Kidney (tissue), 14 donors: ENCODE results near the gene SIVA1. TPM values are rescaled to one million over a fixed set of nuclear protein-coding genes. Genes with fewer than 3 reads are reported as not detected.
"Not testable (repeated sequence)": the region's sequence is repeated elsewhere in the genome, so short reads cannot be mapped to it uniquely, and the experiment has no call there.

Experiments used
- DNase-seq, 5 donors: peaks; one replicate each; pipeline ENCODE4 v3.0.0-alpha.2; 2013 to 2020
- FAIRE-seq: peaks from 2 replicates; lab custom pipeline; 2012; peaks lifted over from hg19 to GRCh38; lab: Jason Lieb, UNC
- H3K27ac ChIP-seq, 2 donors: one replicate each; pipeline ENCODE4 v1.7.0; 2013; ENCODE audit warnings: low read depth in 2 of 2, low read length in 2 of 2, inconsistent platforms in 1 of 2
- H3K27me3 ChIP-seq: one replicate; pipeline ENCODE4 v1.7.1; 2013; ENCODE audit warnings: low read length, inconsistent platforms; ENCODE audit not compliant: control insufficient read depth, insufficient read depth
- H3K36me3 ChIP-seq, 3 donors: one replicate each; pipeline versions ENCODE4 v1.7.0 to v1.7.1; 2013; ENCODE audit warnings: low read length in 3 of 3, control low read depth in 1 of 3, inconsistent platforms in 1 of 3; ENCODE audit not compliant: insufficient read depth in 3 of 3, control insufficient read depth in 2 of 3
- H3K4me1 ChIP-seq, 3 donors: one replicate each; pipeline versions ENCODE4 v1.7.0 to v1.7.1; 2013; ENCODE audit warnings: low read length in 3 of 3, inconsistent platforms in 1 of 3, low read depth in 1 of 3; ENCODE audit not compliant: control insufficient read depth in 2 of 3, insufficient read depth in 2 of 3
- H3K4me3 ChIP-seq, 3 donors: one replicate each; pipeline versions ENCODE4 v1.7.0 to v1.8.1; 2013; ENCODE audit warnings: low read length in 3 of 3, control low read depth in 1 of 3, inconsistent platforms in 1 of 3
- H3K9ac ChIP-seq, 3 donors: one replicate each; pipeline versions ENCODE4 v1.7.0 to v1.7.1; 2013; ENCODE audit warnings: low read length in 3 of 3, control low read depth in 1 of 3, inconsistent platforms in 1 of 3
- H3K9me3 ChIP-seq, 3 donors: one replicate each; pipeline versions ENCODE4 v1.7.0 to v1.7.1; 2013; ENCODE audit warnings: low read length in 3 of 3, control low read depth in 1 of 3, inconsistent platforms in 1 of 3; ENCODE audit not compliant: control insufficient read depth in 2 of 3, insufficient read depth in 1 of 3
- CTCF ChIP-seq: IDR thresholded peaks from 3 replicates; pipeline ENCODE4 v1.5.1; 2012; ENCODE audit warnings: mild to moderate bottlenecking, moderate library complexity, borderline replicate concordance; ENCODE audit not compliant: insufficient read depth; ENCODE audit errors: extremely low read depth
- intact Hi-C: fragments of 100-400 bp; cut with DNase I; formaldehyde crosslinking; loops from one replicate; pipeline ENCODE4 v1.11.1; 2022
- polyA plus RNA-seq: library from polyadenylated mRNA; stranded (reverse); fragments of 350-450 nt; fragmentation: Illumina TruSeq; extraction: RNeasy Lipid Tissue Mini Kit (QIAGEN cat#74804); gene quantifications from one replicate; pipeline ENCODE4 v1.2.3, GENCODE V29; 2014; ENCODE audit warnings: low read depth, low replicate concordance; ENCODE audit not compliant: insufficient read depth
- total RNA-seq: library from RNA; stranded (reverse); fragmentation: NEBNext Ultra II Directional; extraction: Animal tissue kit (Norgen Biotek cat#: 25700); gene quantifications from one replicate; pipeline ENCODE4 v1.2.1, GENCODE V29; 2021
- donor health status: control.
- donor health status: control.
- donor health status: control.
- donor health status: control.
- donor health status: control.
- donor health status: DM: yes; HTN: yes; CAD: no.
- donor health status: Normal renal cell carcinoma (clear cell type).

The SIVA1 gene
- total and polyA plus RNA-seq, 2 donors from 2014 or later = 65.7 to 124 TPM

DNA sequence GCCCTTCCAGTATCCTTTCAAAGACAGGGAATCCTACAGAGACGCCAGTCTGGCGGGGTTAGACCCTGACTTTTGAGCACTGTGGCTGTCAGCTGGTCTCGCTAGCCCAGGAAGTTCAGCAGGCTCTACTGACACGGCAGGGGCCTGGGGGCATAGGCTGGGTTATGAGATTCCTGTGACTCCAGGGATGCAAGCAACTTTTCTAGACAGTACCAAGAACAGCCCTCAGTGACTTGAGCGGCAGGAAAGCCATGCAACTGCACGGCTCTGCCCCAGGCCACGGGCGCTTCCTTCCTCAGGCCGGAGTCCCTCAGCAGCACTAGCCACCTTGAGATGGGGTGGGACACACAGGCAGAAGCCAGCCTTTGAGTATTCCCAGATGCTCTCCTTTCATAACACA, 5.1 kb upstream of the SIVA1 start:
- H3K4me3 ChIP-seq = no peak overlapping the region
- H3K27me3 ChIP-seq = no peaks in the 10 kb centered on the region
- TF ChIP-seq CTCF = no peak
- peak in 3 of 5 donors; percentile 27 to 59 (median 38) for DNase-seq
- no peak overlapping the region for H3K27ac ChIP-seq
- no peak overlapping the region for H3K9ac ChIP-seq
- peaks cover 0 to 11% (median 6%) of the 10 kb centered on the region in 3 donors for H3K36me3 ChIP-seq
- intact Hi-C loops = no loop called here
- H3K9me3 ChIP-seq = no peaks in the 10 kb centered on the region
- no peak for FAIRE-seq
- H3K4me1 ChIP-seq = peaks cover 3 to 17% (median 7%) of the 10 kb centered on the region in 3 donors

DNA sequence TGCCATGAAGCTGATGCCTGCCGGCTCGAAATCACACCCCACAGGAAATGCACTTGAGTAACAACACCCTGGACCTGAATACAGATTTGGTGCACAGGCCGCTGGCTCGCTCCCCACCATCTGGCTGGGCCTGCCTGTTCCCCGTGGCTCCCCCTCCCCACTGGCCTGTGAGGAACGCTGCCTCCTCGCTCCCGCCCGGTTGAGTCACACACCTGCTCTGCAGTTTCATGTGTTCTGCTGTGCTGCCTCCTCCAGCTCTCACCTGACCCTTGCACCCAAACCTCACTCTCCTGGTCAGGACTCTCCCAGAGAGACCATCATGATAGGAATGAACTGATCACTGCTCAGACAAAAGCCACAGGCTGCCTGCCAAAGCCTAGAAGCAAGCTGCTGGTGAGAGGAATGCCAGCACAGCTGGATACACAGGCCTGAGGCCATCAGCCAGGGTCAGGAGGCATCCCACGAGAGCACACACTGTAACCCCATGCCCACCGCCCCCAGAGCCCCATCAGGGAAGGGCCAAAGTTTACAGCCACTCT, 3.8 kb upstream of the SIVA1 start:
- H3K4me3 ChIP-seq = no peak overlapping the region

DNA sequence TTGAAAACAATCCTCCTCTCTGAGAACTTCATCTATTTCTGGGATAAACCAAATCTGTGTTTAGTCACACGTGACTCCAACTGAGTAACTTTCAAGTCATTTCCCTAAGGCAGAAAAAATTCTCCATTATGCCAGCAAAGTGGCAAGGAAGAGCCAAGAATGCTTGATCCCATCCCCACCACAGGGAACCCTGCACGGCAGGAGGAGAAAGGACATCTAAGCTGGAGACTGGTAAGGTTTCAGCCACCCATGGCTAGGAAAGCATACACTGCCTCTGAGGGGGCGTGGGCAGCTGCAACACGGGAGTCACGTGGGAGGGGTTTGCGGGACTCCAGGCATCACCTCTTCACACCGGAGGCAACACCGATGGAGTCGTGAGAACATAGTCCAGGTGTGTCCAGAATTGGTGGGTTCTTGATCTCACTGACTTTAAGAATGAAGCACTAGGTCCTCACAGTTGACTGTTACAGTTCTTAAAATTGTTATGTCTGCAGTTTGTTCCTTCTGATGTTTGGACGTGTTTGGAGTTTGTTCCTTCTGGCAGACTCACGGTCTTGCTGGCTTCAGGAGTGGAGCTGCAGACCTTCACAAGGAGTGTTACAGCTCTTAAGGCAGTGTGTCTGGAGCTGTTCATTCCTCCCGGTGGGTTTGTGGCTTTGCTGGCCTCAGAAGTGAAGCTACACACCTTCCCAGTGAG, 2.7 kb upstream of the SIVA1 start:
- Histone ChIP-seq H3K9me3 (no peaks in the 10 kb centered on the region), H3K27me3 (no peaks in the 10 kb centered on the region), H3K4me3 (no peak overlapping the region), H3K27ac (peak overlapping the region in 1 of 2 donors; percentile 15), H3K4me1 (peaks cover 3 to 27% (median 20%) of the 10 kb centered on the region in 3 donors), H3K9ac (no peak overlapping the region), H3K36me3 (no peaks in the 10 kb centered on the region)
- TF ChIP-seq CTCF = no peak
- peak in 1 of 5 donors; percentile 52 for DNase-seq
- no peak for FAIRE-seq
- intact Hi-C loops = no loop called here

More for the DNA sequence above, 3.8 kb upstream of the SIVA1 start:
- intact Hi-C loops = no loop called here
- DNase-seq = peak in 4 of 5 donors; percentile 60 to 91 (median 70)
- peak overlapping the region in 1 of 2 donors; percentile 16 for H3K27ac ChIP-seq
- H3K36me3 ChIP-seq = peaks cover 0 to 7% (median 0%) of the 10 kb centered on the region in 3 donors
- no peak overlapping the region for H3K9ac ChIP-seq
- H3K9me3 ChIP-seq = no peaks in the 10 kb centered on the region
- FAIRE-seq = no peak
- H3K27me3 ChIP-seq = no peaks in the 10 kb centered on the region
- peaks cover 3 to 19% (median 13%) of the 10 kb centered on the region in 3 donors for H3K4me1 ChIP-seq
- TF ChIP-seq CTCF = no peak

GRCh38 chr14:104750753-104751057, 2.2 kb upstream of the SIVA1 start:
- H3K4me1 ChIP-seq = peaks cover 3 to 27% (median 22%) of the 10 kb centered on the region in 3 donors
- H3K4me3 ChIP-seq, H3K27me3 ChIP-seq, H3K27ac ChIP-seq, FAIRE-seq, H3K9ac ChIP-seq, H3K9me3 ChIP-seq, H3K36me3 ChIP-seq, intact Hi-C loops: not testable (repeated sequence)
- peak in 1 of 5 donors; percentile 22 for DNase-seq
